ELF-1 (cell line): ENCODE results near the gene NSD2.
"Not testable (repeated sequence)": the region's sequence is repeated elsewhere in the genome, so short reads cannot be mapped to it uniquely, and the experiment has no call there.

Source experiments
- DNase-seq: peaks from one replicate; pipeline ENCODE4 v3.0.0-alpha.2; 2016; ENCODE audit warnings: low read depth, low spot score

NSD2 gene

GRCh38 chr4:1899149-1900086 is 28.2 kb downstream of the NSD2 start:
- peak; percentile 87 for DNase-seq

GRCh38 chr4:1900087-1900433 is 28.9 kb downstream of the NSD2 start:
- DNase-seq = no peak

- DNase-seq = no peak
Measured at GRCh38 chr4:1900624-1901023, 29.4 kb downstream of the NSD2 start.

- no peak for DNase-seq
Measured at GRCh38 chr4:1901127-1901526, 29.9 kb downstream of the NSD2 start.

GRCh38 chr4:1902243-1902642 is 31.1 kb downstream of the NSD2 start:
- no peak for DNase-seq

- DNase-seq = no peak
Measured at GRCh38 chr4:1903035-1903434, 31.8 kb downstream of the NSD2 start.

- no peak for DNase-seq
Measured at GRCh38 chr4:1904042-1904441, 32.8 kb downstream of the NSD2 start.

- DNase-seq = no peak
Measured at GRCh38 chr4:1907848-1908525, 36.8 kb downstream of the NSD2 start.

GRCh38 chr4:1909696-1910095 is 38.5 kb downstream of the NSD2 start:
- DNase-seq = not testable (repeated sequence)

GRCh38 chr4:1910643-1911042 is 39.5 kb downstream of the NSD2 start:
- peak; percentile 67 for DNase-seq

- DNase-seq = not testable (repeated sequence)
Measured at GRCh38 chr4:1911316-1911715, 40.1 kb downstream of the NSD2 start.

GRCh38 chr4:1922821-1923220 is 51.6 kb downstream of the NSD2 start:
- no peak for DNase-seq

GRCh38 chr4:1927675-1928074 is 56.5 kb downstream of the NSD2 start:
- DNase-seq = no peak

- no peak for DNase-seq
Measured at GRCh38 chr4:1928356-1929239, 57.4 kb downstream of the NSD2 start.

- DNase-seq = no peak
Measured at GRCh38 chr4:1932736-1933135, 61.5 kb downstream of the NSD2 start.

- no peak for DNase-seq
Measured at GRCh38 chr4:1933700-1934099, 62.5 kb downstream of the NSD2 start.

GRCh38 chr4:1937550-1937949 is 66.4 kb downstream of the NSD2 start:
- no peak for DNase-seq

GRCh38 chr4:1938027-1938426 is 66.8 kb downstream of the NSD2 start:
- no peak for DNase-seq

GRCh38 chr4:1939664-1940509 is 68.7 kb downstream of the NSD2 start:
- DNase-seq = no peak

- no peak for DNase-seq
Measured at GRCh38 chr4:1940566-1940965, 69.4 kb downstream of the NSD2 start.

- DNase-seq = no peak
Measured at GRCh38 chr4:1943928-1944327, 72.7 kb downstream of the NSD2 start.
